ENCODE data around the gene NPEPPS. TPM values are rescaled to one million over a fixed set of nuclear protein-coding genes. Genes with fewer than 3 reads are reported as not detected.

The NPEPPS gene
- total RNA-seq, 1 donor from 2014 or later, result 150 TPM

GRCh38 chr17:47652570-47652969 lies 121.7 kb downstream of the NPEPPS start:
- H3K27ac Mint-ChIP-seq, result no peak overlapping the region
- TF ChIP-seq, protein P1, sequence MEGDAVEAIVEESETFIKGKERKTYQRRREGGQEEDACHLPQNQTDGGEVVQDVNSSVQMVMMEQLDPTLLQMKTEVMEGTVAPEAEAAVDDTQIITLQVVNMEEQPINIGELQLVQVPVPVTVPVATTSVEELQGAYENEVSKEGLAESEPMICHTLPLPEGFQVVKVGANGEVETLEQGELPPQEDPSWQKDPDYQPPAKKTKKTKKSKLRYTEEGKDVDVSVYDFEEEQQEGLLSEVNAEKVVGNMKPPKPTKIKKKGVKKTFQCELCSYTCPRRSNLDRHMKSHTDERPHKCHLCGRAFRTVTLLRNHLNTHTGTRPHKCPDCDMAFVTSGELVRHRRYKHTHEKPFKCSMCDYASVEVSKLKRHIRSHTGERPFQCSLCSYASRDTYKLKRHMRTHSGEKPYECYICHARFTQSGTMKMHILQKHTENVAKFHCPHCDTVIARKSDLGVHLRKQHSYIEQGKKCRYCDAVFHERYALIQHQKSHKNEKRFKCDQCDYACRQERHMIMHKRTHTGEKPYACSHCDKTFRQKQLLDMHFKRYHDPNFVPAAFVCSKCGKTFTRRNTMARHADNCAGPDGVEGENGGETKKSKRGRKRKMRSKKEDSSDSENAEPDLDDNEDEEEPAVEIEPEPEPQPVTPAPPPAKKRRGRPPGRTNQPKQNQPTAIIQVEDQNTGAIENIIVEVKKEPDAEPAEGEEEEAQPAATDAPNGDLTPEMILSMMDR (conservative IDR thresholded peaks at IDR 0.05), result no peak
- H3K36me3 Mint-ChIP-seq, result peaks cover 30% of the 10 kb centered on the region
- H3K27me3 Mint-ChIP-seq, result no peaks in the 10 kb centered on the region
- peak overlapping the region; percentile 58 for H3K4me3 Mint-ChIP-seq
- DNase-seq (ENCODE audit: extremely low spot score, unreplicated experiment), result no peak
- no peaks in the 10 kb centered on the region for H3K9me3 Mint-ChIP-seq
- peaks cover 33% of the 10 kb centered on the region for H3K4me1 Mint-ChIP-seq (ENCODE audit: unreplicated experiment)

GRCh38 chr17:47653442-47653841 lies 122.5 kb downstream of the NPEPPS start:
- peak overlapping the region; percentile 50 for H3K4me3 Mint-ChIP-seq
- no peak overlapping the region for H3K27ac Mint-ChIP-seq
- TF ChIP-seq, protein P1 (conservative IDR thresholded peaks at IDR 0.05), result no peak
- H3K36me3 Mint-ChIP-seq, result peaks cover 34% of the 10 kb centered on the region
- no peaks in the 10 kb centered on the region for H3K27me3 Mint-ChIP-seq
- DNase-seq (ENCODE audit: extremely low spot score, unreplicated experiment), result no peak
- H3K9me3 Mint-ChIP-seq, result no peaks in the 10 kb centered on the region
- H3K4me1 Mint-ChIP-seq (ENCODE audit: unreplicated experiment), result peaks cover 32% of the 10 kb centered on the region

- no peak for DNase-seq (ENCODE audit: extremely low spot score, unreplicated experiment)
- Mint-ChIP-seq H3K27ac (peak overlapping the region; percentile 35), H3K36me3 (peaks cover 38% of the 10 kb centered on the region), H3K4me1 (ENCODE audit: unreplicated experiment) (peaks cover 27% of the 10 kb centered on the region), H3K27me3 (no peaks in the 10 kb centered on the region), H3K9me3 (no peaks in the 10 kb centered on the region), H3K4me3 (no peak overlapping the region)
- TF ChIP-seq, protein P1 (conservative IDR thresholded peaks at IDR 0.05), result no peak
Measured at GRCh38 chr17:47654991-47655390, 124.1 kb downstream of the NPEPPS start.

DNA sequence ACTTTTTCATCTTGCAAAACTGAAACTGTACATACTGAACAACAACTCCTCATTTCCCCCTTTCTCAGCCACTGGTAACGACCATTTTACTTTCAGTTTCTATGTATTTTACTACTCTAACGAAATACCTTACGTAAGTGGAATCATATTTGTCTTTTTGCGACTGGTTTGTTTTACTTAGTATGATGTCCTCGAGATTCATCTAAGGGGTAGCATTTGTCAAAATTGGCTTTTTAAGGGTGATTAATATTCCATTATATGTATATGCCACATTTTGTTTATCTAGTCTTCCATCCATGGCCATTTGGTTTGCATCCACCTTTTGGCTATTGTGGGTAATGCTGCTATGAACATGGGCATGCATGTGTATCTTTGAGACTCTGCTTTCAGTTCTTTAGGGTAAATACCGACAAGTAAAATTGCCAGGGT lies 129.2 kb downstream of the NPEPPS start:
- H3K27ac Mint-ChIP-seq, result no peak overlapping the region
- DNase-seq (ENCODE audit: extremely low spot score, unreplicated experiment), result no peak
- H3K27me3 Mint-ChIP-seq, result no peaks in the 10 kb centered on the region
- no peaks in the 10 kb centered on the region for H3K9me3 Mint-ChIP-seq
- no peak overlapping the region for H3K4me3 Mint-ChIP-seq
- H3K4me1 Mint-ChIP-seq (ENCODE audit: unreplicated experiment), result peaks cover 14% of the 10 kb centered on the region
- TF ChIP-seq, protein P1 (conservative IDR thresholded peaks at IDR 0.05), result no peak
- peaks cover 36% of the 10 kb centered on the region for H3K36me3 Mint-ChIP-seq

- no peaks in the 10 kb centered on the region for H3K9me3 Mint-ChIP-seq
- no peak overlapping the region for H3K4me3 Mint-ChIP-seq
- peaks cover 6% of the 10 kb centered on the region for H3K4me1 Mint-ChIP-seq (ENCODE audit: unreplicated experiment)
- no peak overlapping the region for H3K27ac Mint-ChIP-seq
- TF ChIP-seq, protein P1 (conservative IDR thresholded peaks at IDR 0.05), result peak; percentile 92
- no peaks in the 10 kb centered on the region for H3K27me3 Mint-ChIP-seq
- H3K36me3 Mint-ChIP-seq, result peaks cover 21% of the 10 kb centered on the region
- no peak for DNase-seq (ENCODE audit: extremely low spot score, unreplicated experiment)
Measured at GRCh38 chr17:47663912-47664623, 133.2 kb downstream of the NPEPPS start.
